GM12878 (cell line): ENCODE data around the gene FOXP1. TPM values are rescaled to one million over a fixed set of nuclear protein-coding genes. Genes with fewer than 3 reads are reported as not detected.

Experiments used
- ATAC-seq: fragments of 200-7000 bp; cut with Tn5 transposase; 3 replicates; pipeline ENCODE4 v1.9.1; 2020; ENCODE audit warnings: mild to moderate bottlenecking, moderate library complexity
- BruUV-seq: library from RNA; stranded (reverse); fragments of 400-500 nt; replicated peaks from 2 replicates; lab custom pipeline; 2021; lab: Mats Ljungman, UMichigan
- CTCF ChIA-PET: fragments of 300-600 bp; sonication (Branson Sonifier 250); formaldehyde crosslinking; extraction: SDS; loops from one replicate; lab custom pipeline; 2021; ENCODE audit warnings: inconsistent platforms; lab: Yijun Ruan, JAX
- POLR2A ChIA-PET: fragments of 350-600 bp; formaldehyde crosslinking; extraction: SDS; loops from one replicate; lab custom pipeline; 2021; ENCODE audit warnings: inconsistent platforms; lab: Charles Lee
- RAD21 ChIA-PET: fragments of 300-600 bp; sonication (Branson Sonifier 250); formaldehyde crosslinking; loops from one replicate; lab custom pipeline; 2023; ENCODE audit warnings: antibody characterized with exemption; ENCODE audit not compliant: unreplicated experiment; lab: Charles Lee
- SMC1A ChIA-PET: fragments of 300-600 bp; sonication (Branson Sonifier 250); formaldehyde crosslinking; loops from one replicate; lab custom pipeline; 2023; ENCODE audit not compliant: unreplicated experiment, uncharacterized antibody; lab: Charles Lee
- DNase-seq: peaks from one replicate; pipeline ENCODE4 v3.0.0-alpha.2; 2011; ENCODE audit warnings: low read depth, low spot score
- FAIRE-seq: peaks from 3 replicates; lab custom pipeline; 2011; peaks lifted over from hg19 to GRCh38; lab: Jason Lieb, UNC
- H2AFZ ChIP-seq: 2 replicates; pipeline ENCODE4 v1.6.0; 2011; ENCODE audit warnings: low read depth, low read length, control low read depth; ENCODE audit not compliant: control insufficient read depth
- H3K27ac ChIP-seq: 2 replicates; pipeline ENCODE4 v1.5.1; 2011; ENCODE audit warnings: control low read depth; ENCODE audit not compliant: control insufficient read depth, insufficient read depth
- H3K27me3 ChIP-seq, 2 experiments: replicated peaks in 1 of 2; 2 replicates each; pipeline versions ENCODE4 v1.6.0 to v1.6.1; 2011; ENCODE audit warnings: low read length in 1 of 2; ENCODE audit not compliant: control insufficient read depth in 2 of 2, insufficient read depth in 2 of 2
- H3K36me3 ChIP-seq, 2 experiments: 2 replicates each; pipeline ENCODE4 v1.5.1; 2011; ENCODE audit warnings: low read length in 1 of 2; ENCODE audit not compliant: control insufficient read depth in 2 of 2, insufficient read depth in 2 of 2
- H3K4me1 ChIP-seq: 2 replicates; pipeline ENCODE4 v1.6.1; 2011; ENCODE audit warnings: mild to moderate bottlenecking, low read length, moderate library complexity, mixed read lengths; ENCODE audit not compliant: control insufficient read depth, insufficient read depth
- H3K4me2 ChIP-seq: 2 replicates; pipeline ENCODE4 v1.6.0; 2011; ENCODE audit warnings: control low read depth; ENCODE audit not compliant: control insufficient read depth, insufficient read depth
- H3K4me3 ChIP-seq: fragments of 200-600 bp; sonication (generic); 2 replicates; pipeline ENCODE4 v1.5.1; 2016
- H3K79me2 ChIP-seq: 2 replicates; pipeline ENCODE4 v1.6.0; 2011; ENCODE audit warnings: low read length; ENCODE audit not compliant: control insufficient read depth, insufficient read depth
- H3K9ac ChIP-seq: 2 replicates; pipeline ENCODE4 v1.8.0; 2011; ENCODE audit warnings: low read length, control low read depth, mixed read lengths; ENCODE audit not compliant: control insufficient read depth, insufficient read depth
- H3K9me3 ChIP-seq: replicated peaks from 3 replicates; pipeline ENCODE4 v1.5.1; 2011; ENCODE audit warnings: mild to moderate bottlenecking, low read length; ENCODE audit not compliant: control insufficient read depth, insufficient read depth
- H4K20me1 ChIP-seq: 2 replicates; pipeline ENCODE4 v1.6.0; 2011; ENCODE audit not compliant: control insufficient read depth, insufficient read depth
- BHLHE40 ChIP-seq, 2 experiments: fragments of 450-650 bp in 1 of 2; IDR thresholded peaks; 2 replicates each; pipeline ENCODE4 v1.6.1; 2011 to 2017; ENCODE audit warnings: low read depth in 2 of 2, borderline replicate concordance in 1 of 2, improper control_type of control experiment in 1 of 2, low read length in 1 of 2, mild to moderate bottlenecking in 1 of 2
- EGR1 ChIP-seq, 2 experiments: IDR thresholded peaks; 1 replicate in 1 of 2; 2 replicates in 1 of 2; pipeline ENCODE4 v1.6.1; 2011 to 2012; ENCODE audit warnings: low read depth in 2 of 2, low read length in 2 of 2, borderline replicate concordance in 1 of 2, mild to moderate bottlenecking in 1 of 2, moderate library complexity in 1 of 2
- EP300 ChIP-seq, 2 experiments: fragments of 150-350 bp in 1 of 2; IDR thresholded peaks; 2 replicates each; pipeline ENCODE4 v1.6.1; 2011 to 2012; ENCODE audit warnings: low read depth in 2 of 2, low read length in 2 of 2, borderline replicate concordance in 1 of 2, improper control_type of control experiment in 1 of 2, inconsistent platforms in 1 of 2; ENCODE audit not compliant: control insufficient read depth in 1 of 2
- ETV6 ChIP-seq, 2 experiments: fragments of 450-650 bp in 1 of 2; IDR thresholded peaks in 1 of 2; conservative IDR thresholded peaks in 1 of 2; 2 replicates each; pipeline ENCODE4 v1.6.1; 2014; ENCODE audit warnings: antibody characterized with exemption in 1 of 2, borderline replicate concordance in 1 of 2, low read depth in 1 of 2, mild to moderate bottlenecking in 1 of 2, moderate library complexity in 1 of 2
- IKZF2 ChIP-seq, 2 experiments: fragments of 450-650 bp; IDR thresholded peaks; 2 replicates each; pipeline ENCODE4 v1.6.1; 2017; ENCODE audit warnings: mild to moderate bottlenecking in 2 of 2, moderate library complexity in 2 of 2
- LARP7 ChIP-seq: fragments of 450-650 bp; IDR thresholded peaks from 2 replicates; pipeline ENCODE4 v1.6.1; 2017; ENCODE audit warnings: mild to moderate bottlenecking
- NBN ChIP-seq: fragments of 450-650 bp; IDR thresholded peaks from 2 replicates; pipeline ENCODE4 v1.6.1; 2016
- RUNX3 ChIP-seq: IDR thresholded peaks from 2 replicates; pipeline ENCODE4 v1.6.1; 2012; ENCODE audit warnings: low read length, inconsistent platforms
- TCF12 ChIP-seq: IDR thresholded peaks from 2 replicates; pipeline ENCODE4 v1.6.1; 2011; ENCODE audit warnings: low read depth, mild to moderate bottlenecking, low read length
- WGBS: methylation state at CpG from one replicate; pipeline ENCODE4 v1.1.6; 2016; ENCODE audit warnings: low lambda C conversion rate; ENCODE audit not compliant: insufficient replicate concordance, insufficient coverage; ENCODE audit errors: missing lambda C conversion rate; 5-methylcytosine and 5-hydroxymethylcytosine counted together
- in situ Hi-C: fragments of 300-500 bp; cut with MboI; formaldehyde crosslinking; loops from 9 replicates; pipeline ENCODE4 v1.14.3; 2018; ENCODE audit warnings: mixed read lengths
- intact Hi-C: fragments of 100-400 bp; cut with micrococcal nuclease; formaldehyde crosslinking; loops from one replicate; pipeline ENCODE4 v1.14.2; 2022; ENCODE audit not compliant: unreplicated experiment
- polyA plus RNA-seq, 11 experiments: library from polyadenylated mRNA; depleted of rRNA in 4 of 11; unstranded in 6 of 11; stranded (reverse) in 5 of 11; fragments of >200 nt; fragmentation: Nextera tagmentation in 4 of 11; fragmentation: Illumina TruSeq in 1 of 11; extraction: Ambion mirVana in 4 of 11; extraction: Trizol in 1 of 11; gene quantifications; 1 replicate in 1 of 11; 2 replicates in 10 of 11; pipeline versions ENCODE4 v1.2.1 to v1.2.3, GENCODE V29; 2011 to 2016; ENCODE audit warnings: inconsistent platforms in 2 of 11, missing spikeins in 2 of 11, low read depth in 1 of 11
- total RNA-seq, 4 experiments: library from RNA; depleted of rRNA in 3 of 4; stranded (reverse); fragments of >200 nt in 3 of 4; fragmentation: Illumina TruSeq in 1 of 4; extraction: Trizol in 1 of 4; gene quantifications; 2 replicates each; pipeline versions ENCODE4 v1.2.1 to v1.2.3, GENCODE V29; 2013 to 2021
- TF ChIP-seq, protein P1 (sequence below): IDR thresholded peaks from 2 replicates; pipeline ENCODE4 v1.6.1; 2011; ENCODE audit warnings: borderline replicate concordance, low read depth, mild to moderate bottlenecking, moderate library complexity, low read length; ENCODE audit not compliant: insufficient read depth, poor library complexity, severe bottlenecking
- TF ChIP-seq, protein P2 (sequence below): fragments of 450-650 bp; IDR thresholded peaks from 2 replicates; pipeline ENCODE4 v1.6.1; 2017; ENCODE audit warnings: mild to moderate bottlenecking
- TF ChIP-seq, protein P3 (sequence below): fragments of 450-650 bp; formaldehyde crosslinking; IDR thresholded peaks from 2 replicates; pipeline ENCODE4 v1.5.0; 2022; ENCODE audit warnings: mild to moderate bottlenecking, missing genetic modification characterization
- TF ChIP-seq, protein P4 (sequence below): fragments of 450-650 bp; IDR thresholded peaks from 2 replicates; pipeline ENCODE4 v1.6.1; 2018; ENCODE audit warnings: borderline replicate concordance, mild to moderate bottlenecking; ENCODE audit not compliant: partially characterized antibody

Gene FOXP1
- total and polyA plus RNA-seq, 10 of the 15 experiments (the other 5 are each of a cell fraction or from before 2014, with no cell fraction given), result 0.05 to 1.6 (median 0.20) TPM; not detected in 1

DNA sequence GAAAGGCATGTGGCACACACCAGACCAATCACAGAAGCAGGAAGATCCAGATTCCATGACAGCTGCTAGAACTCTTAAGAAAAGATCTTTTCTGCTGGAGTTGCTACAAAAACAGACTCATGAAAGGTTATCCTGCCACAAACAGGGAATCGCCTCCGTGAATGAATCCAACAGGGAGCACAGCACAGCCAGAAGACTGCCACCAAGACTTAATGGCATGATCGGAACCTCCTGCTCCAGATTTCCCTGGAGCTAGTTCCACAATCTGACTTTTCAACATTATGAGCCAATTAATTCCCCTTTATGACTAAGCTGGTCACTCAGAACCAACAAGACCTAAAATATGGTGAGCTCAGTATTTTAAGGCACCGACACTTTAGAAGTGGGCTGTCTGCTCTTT, 232.5 kb downstream of the FOXP1 start:
- ChIA-PET CTCF (no interaction called here), RAD21 (no interaction called here), POLR2A (no interaction called here), SMC1A (interaction anchor here (0.6 to 1.4 kb wide), 2 partner anchors 10 to 181 kb away, joined by 3 to 4 read pairs; no protein-coding TSS in a partner anchor)
- Histone ChIP-seq H3K4me2 (no peak overlapping the region), H3K9me3 (no peaks in the 10 kb centered on the region), H2AFZ (no peak overlapping the region), H3K4me3 (no peak overlapping the region), H3K79me2 (no peaks in the 10 kb centered on the region), H3K9ac (no peak overlapping the region), H3K36me3 (no peaks in the 10 kb centered on the region), H3K4me1 (no peaks in the 10 kb centered on the region), H3K27me3 (no peaks in the 10 kb centered on the region; a peak in 1 of 4 replicates), H3K27ac (no peak overlapping the region), H4K20me1 (no peaks in the 10 kb centered on the region)
- in situ Hi-C loops, result no loop called here
- FAIRE-seq (no peak), ATAC-seq (no peak), DNase-seq (no peak)
- BruUV-seq, result no TSS peak
- intact Hi-C loops, result no loop called here
- 48% methylated on average over 4 of the region's 4 CpGs for WGBS
- no peak for TF ChIP-seq IKZF2 (IDR thresholded peaks at IDR 0.05)
- TF ChIP-seq, protein P1, sequence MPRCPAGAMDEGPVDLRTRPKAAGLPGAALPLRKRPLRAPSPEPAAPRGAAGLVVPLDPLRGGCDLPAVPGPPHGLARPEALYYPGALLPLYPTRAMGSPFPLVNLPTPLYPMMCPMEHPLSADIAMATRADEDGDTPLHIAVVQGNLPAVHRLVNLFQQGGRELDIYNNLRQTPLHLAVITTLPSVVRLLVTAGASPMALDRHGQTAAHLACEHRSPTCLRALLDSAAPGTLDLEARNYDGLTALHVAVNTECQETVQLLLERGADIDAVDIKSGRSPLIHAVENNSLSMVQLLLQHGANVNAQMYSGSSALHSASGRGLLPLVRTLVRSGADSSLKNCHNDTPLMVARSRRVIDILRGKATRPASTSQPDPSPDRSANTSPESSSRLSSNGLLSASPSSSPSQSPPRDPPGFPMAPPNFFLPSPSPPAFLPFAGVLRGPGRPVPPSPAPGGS, result no peak
- TF ChIP-seq EP300 (IDR thresholded peaks at IDR 0.05; ENCODE audit: borderline replicate concordance in 1 of 2, control insufficient read depth in 1 of 2, low read depth in 2 of 2, low read length in 2 of 2), result no peak
- TF ChIP-seq, protein P2, sequence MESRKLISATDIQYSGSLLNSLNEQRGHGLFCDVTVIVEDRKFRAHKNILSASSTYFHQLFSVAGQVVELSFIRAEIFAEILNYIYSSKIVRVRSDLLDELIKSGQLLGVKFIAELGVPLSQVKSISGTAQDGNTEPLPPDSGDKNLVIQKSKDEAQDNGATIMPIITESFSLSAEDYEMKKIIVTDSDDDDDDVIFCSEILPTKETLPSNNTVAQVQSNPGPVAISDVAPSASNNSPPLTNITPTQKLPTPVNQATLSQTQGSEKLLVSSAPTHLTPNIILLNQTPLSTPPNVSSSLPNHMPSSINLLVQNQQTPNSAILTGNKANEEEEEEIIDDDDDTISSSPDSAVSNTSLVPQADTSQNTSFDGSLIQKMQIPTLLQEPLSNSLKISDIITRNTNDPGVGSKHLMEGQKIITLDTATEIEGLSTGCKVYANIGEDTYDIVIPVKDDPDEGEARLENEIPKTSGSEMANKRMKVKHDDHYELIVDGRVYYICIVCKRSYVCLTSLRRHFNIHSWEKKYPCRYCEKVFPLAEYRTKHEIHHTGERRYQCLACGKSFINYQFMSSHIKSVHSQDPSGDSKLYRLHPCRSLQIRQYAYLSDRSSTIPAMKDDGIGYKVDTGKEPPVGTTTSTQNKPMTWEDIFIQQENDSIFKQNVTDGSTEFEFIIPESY, result no peak
- no peak for TF ChIP-seq LARP7
- TF ChIP-seq TCF12, result no peak
- TF ChIP-seq ETV6 (conservative IDR thresholded peaks at IDR 0.05 in 1 of 2, IDR thresholded peaks at IDR 0.05 in 1 of 2; ENCODE audit: borderline replicate concordance in 1 of 2, low read depth in 1 of 2), result no peak
- TF ChIP-seq, protein P3, sequence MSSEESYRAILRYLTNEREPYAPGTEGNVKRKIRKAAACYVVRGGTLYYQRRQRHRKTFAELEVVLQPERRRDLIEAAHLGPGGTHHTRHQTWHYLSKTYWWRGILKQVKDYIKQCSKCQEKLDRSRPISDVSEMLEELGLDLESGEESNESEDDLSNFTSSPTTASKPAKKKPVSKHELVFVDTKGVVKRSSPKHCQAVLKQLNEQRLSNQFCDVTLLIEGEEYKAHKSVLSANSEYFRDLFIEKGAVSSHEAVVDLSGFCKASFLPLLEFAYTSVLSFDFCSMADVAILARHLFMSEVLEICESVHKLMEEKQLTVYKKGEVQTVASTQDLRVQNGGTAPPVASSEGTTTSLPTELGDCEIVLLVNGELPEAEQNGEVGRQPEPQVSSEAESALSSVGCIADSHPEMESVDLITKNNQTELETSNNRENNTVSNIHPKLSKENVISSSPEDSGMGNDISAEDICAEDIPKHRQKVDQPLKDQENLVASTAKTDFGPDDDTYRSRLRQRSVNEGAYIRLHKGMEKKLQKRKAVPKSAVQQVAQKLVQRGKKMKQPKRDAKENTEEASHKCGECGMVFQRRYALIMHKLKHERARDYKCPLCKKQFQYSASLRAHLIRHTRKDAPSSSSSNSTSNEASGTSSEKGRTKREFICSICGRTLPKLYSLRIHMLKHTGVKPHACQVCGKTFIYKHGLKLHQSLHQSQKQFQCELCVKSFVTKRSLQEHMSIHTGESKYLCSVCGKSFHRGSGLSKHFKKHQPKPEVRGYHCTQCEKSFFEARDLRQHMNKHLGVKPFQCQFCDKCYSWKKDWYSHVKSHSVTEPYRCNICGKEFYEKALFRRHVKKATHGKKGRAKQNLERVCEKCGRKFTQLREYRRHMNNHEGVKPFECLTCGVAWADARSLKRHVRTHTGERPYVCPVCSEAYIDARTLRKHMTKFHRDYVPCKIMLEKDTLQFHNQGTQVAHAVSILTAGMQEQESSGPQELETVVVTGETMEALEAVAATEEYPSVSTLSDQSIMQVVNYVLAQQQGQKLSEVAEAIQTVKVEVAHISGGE (CRISPR knock-in tag), result no peak
- no peak for TF ChIP-seq RUNX3
- TF ChIP-seq, protein P4, sequence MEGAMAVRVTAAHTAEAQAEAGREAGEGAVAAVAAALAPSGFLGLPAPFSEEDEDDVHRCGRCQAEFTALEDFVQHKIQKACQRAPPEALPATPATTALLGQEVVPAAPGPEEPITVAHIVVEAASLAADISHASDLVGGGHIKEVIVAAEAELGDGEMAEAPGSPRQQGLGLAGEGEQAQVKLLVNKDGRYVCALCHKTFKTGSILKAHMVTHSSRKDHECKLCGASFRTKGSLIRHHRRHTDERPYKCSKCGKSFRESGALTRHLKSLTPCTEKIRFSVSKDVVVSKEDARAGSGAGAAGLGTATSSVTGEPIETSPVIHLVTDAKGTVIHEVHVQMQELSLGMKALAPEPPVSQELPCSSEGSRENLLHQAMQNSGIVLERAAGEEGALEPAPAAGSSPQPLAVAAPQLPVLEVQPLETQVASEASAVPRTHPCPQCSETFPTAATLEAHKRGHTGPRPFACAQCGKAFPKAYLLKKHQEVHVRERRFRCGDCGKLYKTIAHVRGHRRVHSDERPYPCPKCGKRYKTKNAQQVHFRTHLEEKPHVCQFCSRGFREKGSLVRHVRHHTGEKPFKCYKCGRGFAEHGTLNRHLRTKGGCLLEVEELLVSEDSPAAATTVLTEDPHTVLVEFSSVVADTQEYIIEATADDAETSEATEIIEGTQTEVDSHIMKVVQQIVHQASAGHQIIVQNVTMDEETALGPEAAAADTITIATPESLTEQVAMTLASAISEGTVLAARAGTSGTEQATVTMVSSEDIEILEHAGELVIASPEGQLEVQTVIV, result no peak
- no peak for TF ChIP-seq EGR1 (IDR thresholded peaks at IDR 0.05; ENCODE audit: borderline replicate concordance in 1 of 2, low read depth in 2 of 2, low read length in 2 of 2)
- TF ChIP-seq NBN, result no peak
- TF ChIP-seq BHLHE40 (IDR thresholded peaks at IDR 0.05; ENCODE audit: borderline replicate concordance in 1 of 2, low read depth in 2 of 2, low read length in 1 of 2), result no peak
